ENCODE results near the gene PCDH9.

Gene PCDH9

GRCh38 chr13:66948910-66949309, 281.2 kb downstream of the PCDH9 start:
- TF ChIP-seq SIN3A (IDR thresholded peaks at IDR 0.05; ENCODE audit: borderline replicate concordance, insufficient read depth, low read length) (no peak), REST (IDR thresholded peaks at IDR 0.05; ENCODE audit: insufficient read depth in 1 of 2, low read depth in 2 of 2, low read length in 2 of 2) (no peak), TAF1 (IDR thresholded peaks at IDR 0.05; ENCODE audit: borderline replicate concordance, insufficient read depth, low read length) (no peak), POLR2AphosphoS5 (IDR thresholded peaks at IDR 0.05; ENCODE audit: low read depth, low read length) (no peak), FOXP2 (optimal IDR thresholded peaks at IDR 0.05; ENCODE audit: borderline replicate concordance, extremely low read depth, extremely low read length, insufficient read depth) (no peak)

GRCh38 chr13:66943530-66943929, 286.6 kb downstream of the PCDH9 start:
- TF ChIP-seq FOXP2 (optimal IDR thresholded peaks at IDR 0.05; ENCODE audit: borderline replicate concordance, extremely low read depth, extremely low read length, insufficient read depth): no peak
- no peak for TF ChIP-seq REST (IDR thresholded peaks at IDR 0.05; ENCODE audit: insufficient read depth in 1 of 2, low read depth in 2 of 2, low read length in 2 of 2)

DNA sequence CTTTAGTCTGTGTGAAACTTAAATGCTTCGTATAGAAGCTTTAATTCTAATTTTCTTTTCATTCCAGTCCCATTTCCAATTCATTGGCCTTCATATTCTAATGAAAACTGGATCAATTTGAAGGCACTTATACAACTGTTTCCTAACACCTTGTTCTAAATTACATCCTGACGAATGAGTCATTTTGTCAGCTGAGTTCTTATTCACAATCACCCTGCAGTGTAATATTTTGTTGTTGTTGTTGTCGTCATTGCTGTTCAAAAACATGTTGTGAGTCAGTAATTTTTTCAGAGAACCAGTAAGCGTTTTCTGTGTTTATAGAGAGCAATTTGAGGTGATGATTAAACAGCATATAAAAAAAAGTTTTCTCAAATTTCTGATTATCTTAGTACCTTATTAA, 290.0 kb downstream of the PCDH9 start:
- TF ChIP-seq REST (IDR thresholded peaks at IDR 0.05; ENCODE audit: insufficient read depth in 1 of 2, low read depth in 2 of 2, low read length in 2 of 2) (no peak), TAF1 (IDR thresholded peaks at IDR 0.05; ENCODE audit: borderline replicate concordance, insufficient read depth, low read length) (no peak), SIN3A (IDR thresholded peaks at IDR 0.05; ENCODE audit: borderline replicate concordance, insufficient read depth, low read length) (no peak), POLR2AphosphoS5 (IDR thresholded peaks at IDR 0.05; ENCODE audit: low read depth, low read length) (no peak)

- TF ChIP-seq SIN3A (IDR thresholded peaks at IDR 0.05; ENCODE audit: borderline replicate concordance, insufficient read depth, low read length): no peak
- no peak for TF ChIP-seq FOXP2 (optimal IDR thresholded peaks at IDR 0.05; ENCODE audit: borderline replicate concordance, extremely low read depth, extremely low read length, insufficient read depth)
- no peak for TF ChIP-seq REST (IDR thresholded peaks at IDR 0.05; ENCODE audit: insufficient read depth in 1 of 2, low read depth in 2 of 2, low read length in 2 of 2)
- TF ChIP-seq TAF1 (IDR thresholded peaks at IDR 0.05; ENCODE audit: borderline replicate concordance, insufficient read depth, low read length): no peak
- TF ChIP-seq POLR2AphosphoS5 (IDR thresholded peaks at IDR 0.05; ENCODE audit: low read depth, low read length): no peak
Measured at GRCh38 chr13:66937423-66937822, 292.7 kb downstream of the PCDH9 start.

DNA sequence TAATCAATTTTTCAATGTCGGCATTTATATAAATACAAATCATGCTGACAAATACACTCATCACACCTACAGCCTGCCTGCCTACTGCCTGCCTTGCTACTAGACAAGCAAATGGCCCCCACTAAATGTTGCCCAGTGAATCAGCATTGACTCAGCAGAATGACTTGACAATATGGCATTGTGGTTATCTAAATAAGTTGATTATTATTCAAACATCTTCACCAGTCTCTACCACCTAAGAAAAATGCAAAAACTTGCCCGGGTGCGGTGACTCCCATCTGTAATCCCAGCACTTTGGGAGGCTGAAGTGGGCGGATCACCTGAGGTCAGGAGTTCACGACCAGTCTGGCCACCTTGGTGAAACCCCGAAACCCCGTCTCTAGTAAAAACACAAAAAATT, 296.1 kb downstream of the PCDH9 start:
- TF ChIP-seq FOXP2 (optimal IDR thresholded peaks at IDR 0.05; ENCODE audit: borderline replicate concordance, extremely low read depth, extremely low read length, insufficient read depth): no peak
- TF ChIP-seq REST (IDR thresholded peaks at IDR 0.05; ENCODE audit: insufficient read depth in 1 of 2, low read depth in 2 of 2, low read length in 2 of 2): no peak
- TF ChIP-seq POLR2AphosphoS5 (IDR thresholded peaks at IDR 0.05; ENCODE audit: low read depth, low read length): no peak
- no peak for TF ChIP-seq SIN3A (IDR thresholded peaks at IDR 0.05; ENCODE audit: borderline replicate concordance, insufficient read depth, low read length)
- no peak for TF ChIP-seq TAF1 (IDR thresholded peaks at IDR 0.05; ENCODE audit: borderline replicate concordance, insufficient read depth, low read length)
